Osteoblast (primary cell): ENCODE data around the gene RADIL. TPM values are rescaled to one million over a fixed set of nuclear protein-coding genes. Genes with fewer than 3 reads are reported as not detected.

ENCODE experiments used
- DNase-seq: peaks from one replicate; pipeline ENCODE4 v3.0.0; 2011; ENCODE audit warnings: low spot score, mixed read lengths; ENCODE audit not compliant: insufficient read length; ENCODE audit errors: missing footprints
- H2AFZ ChIP-seq: 2 replicates; pipeline ENCODE4 v1.6.0; 2011; ENCODE audit warnings: mild to moderate bottlenecking, low read length
- H3K27ac ChIP-seq: 2 replicates; pipeline ENCODE4 v1.5.1; 2011; ENCODE audit warnings: mild to moderate bottlenecking, low read depth, low read length, moderate library complexity
- H3K27me3 ChIP-seq: 2 replicates; pipeline ENCODE4 v1.6.0; 2012; ENCODE audit warnings: mild to moderate bottlenecking, control low read depth, inconsistent platforms, low read length, moderate library complexity; ENCODE audit not compliant: insufficient read depth
- H3K36me3 ChIP-seq: 2 replicates; pipeline ENCODE4 v1.5.1; 2011; ENCODE audit warnings: mild to moderate bottlenecking, low read length, control low read depth, moderate library complexity; ENCODE audit not compliant: insufficient read depth
- H3K4me1 ChIP-seq: 2 replicates; pipeline ENCODE4 v1.5.1; 2011; ENCODE audit warnings: mild to moderate bottlenecking, low read length, control low read depth, moderate library complexity; ENCODE audit not compliant: insufficient read depth
- H3K4me2 ChIP-seq: 2 replicates; pipeline ENCODE4 v1.6.0; 2011; ENCODE audit warnings: mild to moderate bottlenecking, low read length; ENCODE audit not compliant: insufficient read depth
- H3K4me3 ChIP-seq: fragments of 200-600 bp; sonication (generic); 3 replicates; pipeline ENCODE4 v1.5.1; 2012; ENCODE audit warnings: mild to moderate bottlenecking, low read length, inconsistent platforms; ENCODE audit not compliant: insufficient read depth
- H3K79me2 ChIP-seq: 2 replicates; pipeline ENCODE4 v1.6.0; 2012; ENCODE audit warnings: mild to moderate bottlenecking, low read length, control low read depth, inconsistent platforms; ENCODE audit not compliant: insufficient read depth
- H3K9me3 ChIP-seq: 2 replicates; pipeline ENCODE4 v1.5.1; 2011; ENCODE audit warnings: low read depth, low read length, control low read depth
- H4K20me1 ChIP-seq: 2 replicates; pipeline ENCODE4 v1.6.0; 2012; ENCODE audit warnings: mild to moderate bottlenecking, low read length, control low read depth; ENCODE audit not compliant: insufficient read depth
- CTCF ChIP-seq: IDR thresholded peaks from 2 replicates; pipeline ENCODE4 v1.5.1; 2011; ENCODE audit warnings: mild to moderate bottlenecking, low read depth, low read length, moderate library complexity; ENCODE audit errors: extremely low read depth
- total RNA-seq: library from RNA; depleted of rRNA; stranded (reverse); fragments of >200 nt; gene quantifications from 2 replicates; pipeline ENCODE4 v1.2.3, GENCODE V29; 2012

The RADIL gene
- total RNA-seq, 1 donor = 1.1 TPM

GRCh38 chr7:4928445-4928844 lies 44.9 kb upstream of the RADIL start:
- no peaks in the 10 kb centered on the region for H3K79me2 ChIP-seq
- H4K20me1 ChIP-seq = no peaks in the 10 kb centered on the region
- no peak for TF ChIP-seq CTCF
- no peaks in the 10 kb centered on the region for H3K36me3 ChIP-seq
- no peaks in the 10 kb centered on the region for H3K4me1 ChIP-seq
- H3K9me3 ChIP-seq = no peaks in the 10 kb centered on the region
- no peak overlapping the region for H3K27ac ChIP-seq
- no peak overlapping the region for H3K4me2 ChIP-seq
- H3K27me3 ChIP-seq = peaks cover 2% of the 10 kb centered on the region
- no peak for DNase-seq
- H3K4me3 ChIP-seq = no peak overlapping the region
- no peak overlapping the region for H2AFZ ChIP-seq

GRCh38 chr7:4919969-4920766 lies 36.7 kb upstream of the RADIL start:
- Histone ChIP-seq H3K9me3 (no peaks in the 10 kb centered on the region), H3K36me3 (no peaks in the 10 kb centered on the region), H3K27me3 (no peaks in the 10 kb centered on the region), H3K79me2 (no peaks in the 10 kb centered on the region), H3K4me1 (no peaks in the 10 kb centered on the region), H3K4me3 (no peak overlapping the region), H3K4me2 (no peak overlapping the region), H2AFZ (no peak overlapping the region), H3K27ac (no peak overlapping the region), H4K20me1 (no peaks in the 10 kb centered on the region)
- no peak for TF ChIP-seq CTCF
- DNase-seq = no peak

- peak; percentile 36 for DNase-seq
- no peaks in the 10 kb centered on the region for H3K27me3 ChIP-seq
- no peak overlapping the region for H3K4me2 ChIP-seq
- no peaks in the 10 kb centered on the region for H3K4me1 ChIP-seq
- no peak for TF ChIP-seq CTCF
- no peaks in the 10 kb centered on the region for H3K79me2 ChIP-seq
- H3K36me3 ChIP-seq = no peaks in the 10 kb centered on the region
- H2AFZ ChIP-seq = no peak overlapping the region
- no peak overlapping the region for H3K4me3 ChIP-seq
- no peak overlapping the region for H3K27ac ChIP-seq
- no peaks in the 10 kb centered on the region for H3K9me3 ChIP-seq
- H4K20me1 ChIP-seq = no peaks in the 10 kb centered on the region
Observed at GRCh38 chr7:4916113-4916512, 32.6 kb upstream of the RADIL start.

GRCh38 chr7:4911111-4911828 lies 27.8 kb upstream of the RADIL start:
- Histone ChIP-seq H3K27ac (no peak overlapping the region), H3K4me1 (no peaks in the 10 kb centered on the region), H3K79me2 (no peaks in the 10 kb centered on the region), H2AFZ (no peak overlapping the region), H3K4me2 (no peak overlapping the region), H3K4me3 (no peak overlapping the region), H3K27me3 (no peaks in the 10 kb centered on the region), H3K36me3 (no peaks in the 10 kb centered on the region), H3K9me3 (no peaks in the 10 kb centered on the region), H4K20me1 (no peaks in the 10 kb centered on the region)
- no peak for DNase-seq
- no peak for TF ChIP-seq CTCF
